Osteoblast (primary cell): ENCODE measurements around the gene CRYBB1. TPM values are rescaled to one million over a fixed set of nuclear protein-coding genes. Genes with fewer than 3 reads are reported as not detected.

Source experiments
- DNase-seq: peaks from one replicate; pipeline ENCODE4 v3.0.0; 2011; ENCODE audit warnings: low spot score, mixed read lengths; ENCODE audit not compliant: insufficient read length; ENCODE audit errors: missing footprints
- H2AFZ ChIP-seq: 2 replicates; pipeline ENCODE4 v1.6.0; 2011; ENCODE audit warnings: mild to moderate bottlenecking, low read length
- H3K27ac ChIP-seq: 2 replicates; pipeline ENCODE4 v1.5.1; 2011; ENCODE audit warnings: mild to moderate bottlenecking, low read depth, low read length, moderate library complexity
- H3K27me3 ChIP-seq: 2 replicates; pipeline ENCODE4 v1.6.0; 2012; ENCODE audit warnings: mild to moderate bottlenecking, control low read depth, inconsistent platforms, low read length, moderate library complexity; ENCODE audit not compliant: insufficient read depth
- H3K36me3 ChIP-seq: 2 replicates; pipeline ENCODE4 v1.5.1; 2011; ENCODE audit warnings: mild to moderate bottlenecking, low read length, control low read depth, moderate library complexity; ENCODE audit not compliant: insufficient read depth
- H3K4me1 ChIP-seq: 2 replicates; pipeline ENCODE4 v1.5.1; 2011; ENCODE audit warnings: mild to moderate bottlenecking, low read length, control low read depth, moderate library complexity; ENCODE audit not compliant: insufficient read depth
- H3K4me2 ChIP-seq: 2 replicates; pipeline ENCODE4 v1.6.0; 2011; ENCODE audit warnings: mild to moderate bottlenecking, low read length; ENCODE audit not compliant: insufficient read depth
- H3K4me3 ChIP-seq: fragments of 200-600 bp; sonication (generic); 3 replicates; pipeline ENCODE4 v1.5.1; 2012; ENCODE audit warnings: mild to moderate bottlenecking, low read length, inconsistent platforms; ENCODE audit not compliant: insufficient read depth
- H3K79me2 ChIP-seq: 2 replicates; pipeline ENCODE4 v1.6.0; 2012; ENCODE audit warnings: mild to moderate bottlenecking, low read length, control low read depth, inconsistent platforms; ENCODE audit not compliant: insufficient read depth
- H3K9me3 ChIP-seq: 2 replicates; pipeline ENCODE4 v1.5.1; 2011; ENCODE audit warnings: low read depth, low read length, control low read depth
- H4K20me1 ChIP-seq: 2 replicates; pipeline ENCODE4 v1.6.0; 2012; ENCODE audit warnings: mild to moderate bottlenecking, low read length, control low read depth; ENCODE audit not compliant: insufficient read depth
- total RNA-seq: library from RNA; depleted of rRNA; stranded (reverse); fragments of >200 nt; gene quantifications from 2 replicates; pipeline ENCODE4 v1.2.3, GENCODE V29; 2012
- TF ChIP-seq, protein P1 (sequence below): IDR thresholded peaks from 2 replicates; pipeline ENCODE4 v1.5.1; 2011; ENCODE audit warnings: mild to moderate bottlenecking, low read depth, low read length, moderate library complexity; ENCODE audit errors: extremely low read depth

The CRYBB1 gene
- total RNA-seq, 1 donor, result not detected

DNA sequence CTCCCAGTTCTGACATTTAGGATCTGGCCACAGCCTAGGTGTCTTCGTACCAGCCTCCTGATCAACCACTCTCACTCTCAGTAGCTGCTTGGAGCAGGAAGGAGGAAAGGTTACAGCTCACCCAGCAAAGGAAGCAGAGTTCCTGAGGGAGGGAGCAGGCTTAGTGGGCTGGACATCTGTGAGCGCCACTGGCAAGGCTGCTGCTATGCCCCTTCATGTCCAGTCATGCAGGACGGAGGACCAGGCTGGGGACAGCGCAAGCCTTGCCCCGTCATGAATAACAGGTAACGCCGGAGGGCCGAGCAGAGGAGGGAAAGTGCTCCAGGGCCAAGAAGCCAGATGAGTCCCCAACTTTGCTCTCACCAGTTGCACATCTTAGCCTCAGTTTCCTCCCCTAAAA is 53.6 kb downstream of the CRYBB1 start:
- Histone ChIP-seq H2AFZ (no peak overlapping the region), H3K9me3 (no peaks in the 10 kb centered on the region), H4K20me1 (peaks cover 63% of the 10 kb centered on the region), H3K4me1 (no peaks in the 10 kb centered on the region), H3K27ac (no peak overlapping the region), H3K4me2 (no peak overlapping the region), H3K4me3 (no peak overlapping the region), H3K36me3 (peaks cover 22% of the 10 kb centered on the region), H3K27me3 (no peaks in the 10 kb centered on the region), H3K79me2 (peaks cover 91% of the 10 kb centered on the region)
- no peak for DNase-seq
- TF ChIP-seq, protein P1, sequence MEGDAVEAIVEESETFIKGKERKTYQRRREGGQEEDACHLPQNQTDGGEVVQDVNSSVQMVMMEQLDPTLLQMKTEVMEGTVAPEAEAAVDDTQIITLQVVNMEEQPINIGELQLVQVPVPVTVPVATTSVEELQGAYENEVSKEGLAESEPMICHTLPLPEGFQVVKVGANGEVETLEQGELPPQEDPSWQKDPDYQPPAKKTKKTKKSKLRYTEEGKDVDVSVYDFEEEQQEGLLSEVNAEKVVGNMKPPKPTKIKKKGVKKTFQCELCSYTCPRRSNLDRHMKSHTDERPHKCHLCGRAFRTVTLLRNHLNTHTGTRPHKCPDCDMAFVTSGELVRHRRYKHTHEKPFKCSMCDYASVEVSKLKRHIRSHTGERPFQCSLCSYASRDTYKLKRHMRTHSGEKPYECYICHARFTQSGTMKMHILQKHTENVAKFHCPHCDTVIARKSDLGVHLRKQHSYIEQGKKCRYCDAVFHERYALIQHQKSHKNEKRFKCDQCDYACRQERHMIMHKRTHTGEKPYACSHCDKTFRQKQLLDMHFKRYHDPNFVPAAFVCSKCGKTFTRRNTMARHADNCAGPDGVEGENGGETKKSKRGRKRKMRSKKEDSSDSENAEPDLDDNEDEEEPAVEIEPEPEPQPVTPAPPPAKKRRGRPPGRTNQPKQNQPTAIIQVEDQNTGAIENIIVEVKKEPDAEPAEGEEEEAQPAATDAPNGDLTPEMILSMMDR, result no peak

DNA sequence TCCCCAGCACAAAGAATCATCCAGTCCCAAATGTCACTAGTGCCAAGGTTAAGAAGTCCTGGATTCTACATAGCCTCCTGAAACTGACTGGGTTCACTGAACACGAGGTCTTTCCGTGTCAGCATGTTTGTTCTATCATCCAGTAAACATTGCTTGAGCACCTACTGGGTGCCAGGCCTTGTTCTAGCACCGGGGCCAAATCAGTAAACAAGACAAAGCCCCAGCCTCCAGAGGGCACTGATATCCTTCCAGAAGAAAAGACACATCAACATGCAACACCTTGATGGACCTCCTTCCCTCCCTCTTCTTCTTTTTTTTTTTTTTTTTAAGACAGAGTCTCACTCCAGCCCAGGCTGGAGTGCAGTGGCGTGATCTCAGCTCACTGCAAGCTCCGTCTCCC is 54.8 kb downstream of the CRYBB1 start:
- no peak overlapping the region for H3K4me2 ChIP-seq
- no peaks in the 10 kb centered on the region for H3K27me3 ChIP-seq
- H3K4me3 ChIP-seq, result no peak overlapping the region
- no peaks in the 10 kb centered on the region for H3K9me3 ChIP-seq
- H3K27ac ChIP-seq, result no peak overlapping the region
- peaks cover 8% of the 10 kb centered on the region for H3K4me1 ChIP-seq
- TF ChIP-seq, protein P1, result no peak
- peaks cover 92% of the 10 kb centered on the region for H3K79me2 ChIP-seq
- H3K36me3 ChIP-seq, result peaks cover 17% of the 10 kb centered on the region
- no peak for DNase-seq
- H2AFZ ChIP-seq, result no peak overlapping the region
- H4K20me1 ChIP-seq, result peaks cover 54% of the 10 kb centered on the region

DNA sequence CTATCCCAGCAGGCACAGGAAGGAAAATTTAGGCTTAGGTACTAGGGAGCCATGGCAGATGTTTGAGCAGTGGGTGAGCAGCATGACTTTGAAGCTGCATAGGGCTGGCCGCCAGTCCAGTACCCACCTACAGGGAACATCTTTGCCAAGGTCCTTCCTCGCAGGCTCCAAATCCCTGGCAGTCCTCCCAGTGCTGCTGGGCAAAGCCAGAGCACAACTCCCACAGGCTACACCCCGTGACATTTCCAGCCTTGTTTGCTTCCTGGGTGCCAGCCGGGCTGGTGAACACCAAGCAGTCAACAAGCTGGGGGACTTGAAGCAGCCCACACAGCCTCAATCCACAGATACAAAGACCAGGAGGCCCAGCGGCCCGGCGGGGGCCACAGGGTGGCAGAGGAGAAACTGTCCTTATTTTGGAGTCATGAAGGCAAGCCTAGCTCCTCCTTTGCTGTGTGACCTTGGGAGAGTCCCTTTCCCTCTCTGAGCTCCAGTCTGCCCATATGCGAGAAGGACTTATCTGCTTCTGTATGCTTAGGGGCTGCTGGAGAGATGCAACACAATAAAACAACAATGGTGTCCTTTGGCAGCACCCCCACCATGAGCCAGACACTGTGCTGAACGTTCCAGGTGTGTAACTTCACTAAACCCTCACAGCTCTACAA is 55.9 kb downstream of the CRYBB1 start:
- Histone ChIP-seq H3K79me2 (peaks cover 89% of the 10 kb centered on the region), H3K4me2 (no peak overlapping the region), H3K4me1 (peaks cover 13% of the 10 kb centered on the region), H4K20me1 (peaks cover 43% of the 10 kb centered on the region), H3K9me3 (no peaks in the 10 kb centered on the region), H3K27me3 (no peaks in the 10 kb centered on the region), H3K36me3 (peaks cover 17% of the 10 kb centered on the region), H3K4me3 (no peak overlapping the region), H2AFZ (no peak overlapping the region), H3K27ac (no peak overlapping the region)
- TF ChIP-seq, protein P1, result no peak
- DNase-seq, result no peak

DNA sequence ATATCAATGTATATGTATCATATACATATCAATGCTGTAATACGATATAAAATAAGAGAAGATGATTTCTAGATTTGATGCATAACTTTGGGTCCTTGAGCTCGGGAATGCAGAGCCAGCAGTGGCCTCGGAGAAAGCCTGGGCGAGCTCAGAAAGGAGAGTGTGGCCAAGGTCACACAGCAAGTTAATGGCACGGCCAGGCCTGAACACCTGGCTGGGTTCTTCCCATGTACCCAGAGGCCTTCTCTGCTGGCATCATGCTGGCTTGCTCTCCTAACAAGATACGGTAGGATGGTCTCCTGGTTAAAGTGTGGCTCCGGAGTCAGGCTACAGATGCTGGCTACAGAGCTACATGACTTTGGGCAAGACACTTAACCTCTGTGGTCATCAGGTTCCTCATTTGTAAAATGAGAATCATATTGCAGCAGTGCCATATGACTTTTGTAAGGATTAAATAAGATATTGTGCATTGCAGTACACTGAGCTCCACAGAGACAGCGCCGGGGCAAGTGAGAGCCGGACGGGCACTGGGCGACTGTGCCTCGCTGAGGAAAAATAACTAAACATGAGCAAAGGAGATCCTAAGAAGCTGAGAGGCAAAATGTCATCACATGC is 57.8 kb downstream of the CRYBB1 start:
- peaks cover 13% of the 10 kb centered on the region for H3K4me1 ChIP-seq
- peaks cover 11% of the 10 kb centered on the region for H3K36me3 ChIP-seq
- no peaks in the 10 kb centered on the region for H3K9me3 ChIP-seq
- H2AFZ ChIP-seq, result no peak overlapping the region
- H3K4me2 ChIP-seq, result no peak overlapping the region
- TF ChIP-seq, protein P1, result no peak
- DNase-seq, result no peak
- H3K27ac ChIP-seq, result no peak overlapping the region
- H3K27me3 ChIP-seq, result no peaks in the 10 kb centered on the region
- H3K4me3 ChIP-seq, result no peak overlapping the region
- H4K20me1 ChIP-seq, result peaks cover 30% of the 10 kb centered on the region
- peaks cover 91% of the 10 kb centered on the region for H3K79me2 ChIP-seq
